Transverse colon (tissue), 4 donors: ENCODE measurements around the gene TMEM43. TPM values are rescaled to one million over a fixed set of nuclear protein-coding genes. Genes with fewer than 3 reads are reported as not detected.

Source experiments
- DNase-seq: peaks from one replicate; pipeline ENCODE4 v3.0.0-alpha.2; 2019
- H3K27ac ChIP-seq, 4 donors: fragments of 200-600 bp; sonication (generic); 2 replicates each; pipeline ENCODE4 v1.5.1; 2016 to 2018; ENCODE audit warnings: inconsistent platforms in 4 of 4
- H3K27me3 ChIP-seq: fragments of 200-600 bp; sonication (generic); 2 replicates; pipeline ENCODE4 v1.5.1; 2017; ENCODE audit warnings: inconsistent platforms
- H3K36me3 ChIP-seq, 4 donors: fragments of 200-600 bp; sonication (generic); 2 replicates each; pipeline ENCODE4 v1.5.1; 2017 to 2019; ENCODE audit warnings: inconsistent platforms in 4 of 4
- H3K4me1 ChIP-seq, 4 donors: fragments of 200-600 bp; sonication (generic); 2 replicates each; pipeline ENCODE4 v1.5.1; 2017 to 2020; ENCODE audit warnings: inconsistent platforms in 4 of 4
- H3K4me3 ChIP-seq, 4 donors: fragments of 200-600 bp; sonication (generic); 1 replicate in 1 of 4; 2 replicates in 3 of 4; pipeline versions ENCODE4 v1.5.1 to v1.6.1; 2017 to 2019; ENCODE audit warnings: inconsistent platforms in 4 of 4
- H3K9me3 ChIP-seq, 2 donors: fragments of 200-600 bp; sonication (generic); 2 replicates each; pipeline ENCODE4 v1.5.1; 2017 to 2019; ENCODE audit warnings: inconsistent platforms in 2 of 2
- CTCF ChIP-seq, 5 experiments: fragments of 200-600 bp in 3 of 5; fragments of 450-650 bp in 2 of 5; sonication (generic) in 3 of 5; IDR thresholded peaks; 1 replicate in 2 of 5; 2 replicates in 3 of 5; pipeline ENCODE4 v1.5.1; 2016 to 2017; ENCODE audit warnings: antibody characterized with exemption in 5 of 5, inconsistent platforms in 3 of 5, mild to moderate bottlenecking in 2 of 5, moderate library complexity in 1 of 5
- EP300 ChIP-seq: sonication (generic); formaldehyde crosslinking; IDR thresholded peaks from one replicate; pipeline ENCODE4 v1.6.1; 2017; ENCODE audit warnings: antibody characterized with exemption, low read depth
- POLR2A ChIP-seq: fragments of 450-650 bp; IDR thresholded peaks from one replicate; pipeline ENCODE4 v1.6.1; 2016; ENCODE audit warnings: antibody characterized with exemption, mild to moderate bottlenecking, moderate library complexity
- POLR2AphosphoS5 ChIP-seq, 3 donors: sonication (generic); formaldehyde crosslinking; IDR thresholded peaks; one replicate each; pipeline ENCODE4 v1.6.1; 2016; ENCODE audit warnings: antibody characterized with exemption in 3 of 3
- WGBS, 2 donors: methylation state at CpG; one replicate each; pipeline ENCODE4 v1.1.5; 2018; ENCODE audit warnings: low coverage in 1 of 2; 5-methylcytosine and 5-hydroxymethylcytosine counted together
- in situ Hi-C, 4 donors: fragments of 200-750 bp; cut with MboI; loops; one replicate each; pipeline versions ENCODE4 v1.15.0 to v1.15.1; 2017; ENCODE audit warnings: low sequenced_read_pairs in 3 of 4, low pct_ligation_motif_present in 1 of 4, low pct_unique_long_range_greater_than_20kb in 1 of 4
- intact Hi-C: fragments of 100-400 bp; cut with DNase I; formaldehyde crosslinking; loops from one replicate; pipeline ENCODE4 v1.15.1; 2023; ENCODE audit warnings: low total_unique reads
- total RNA-seq, 4 donors: library from RNA; depleted of rRNA; stranded (reverse); fragments of >200 nt; gene quantifications; one replicate each; pipeline ENCODE4 v1.1.0, GENCODE V29; 2016

The TMEM43 gene
- total RNA-seq, 4 donors from 2014 or later: 30.8 to 128 (median 48.5) TPM

GRCh38 chr3:14178247-14179113, 53.6 kb downstream of the TMEM43 start, which contains the start of the genes LSM3 and XPC:
Gene LSM3 (plus strand): TSS chr3:14178817. CDS start chr3:14178861, 44 bp downstream.
Gene XPC (minus strand): TSS chr3:14178601. CDS start chr3:14178568, 33 bp downstream.
- intact Hi-C loops (no loop called here), in situ Hi-C loops (loop anchor here in 1 of 4 donors (10.0 to 25.0 kb wide), 2 partner anchors 54 to 484 kb away; partner anchors contain the start of genes CCDC174, CHCHD4 and TMEM43)
- DNase-seq: peak; percentile 98
- peak within 1 kb of the TSS; percentile 96 to 99 (median 98) for H3K27ac ChIP-seq
- H3K9me3 ChIP-seq: no peaks in the 10 kb centered on the region
- no peaks in the 10 kb centered on the region for H3K27me3 ChIP-seq
- peak in 2 of 5 experiments; percentile 16 to 26 for TF ChIP-seq CTCF (IDR thresholded peaks at IDR 0.05)
- TF ChIP-seq POLR2A: peak; percentile 98
- TF ChIP-seq EP300: no peak
- peak; percentile 95 to 99 (median 99) for TF ChIP-seq POLR2AphosphoS5 (IDR thresholded peaks at IDR 0.05)
- H3K36me3 ChIP-seq: peaks cover 0 to 15% (median 0%) of the 10 kb centered on the region in 4 donors
- WGBS, 2 donors: 0 to 1% methylated on average over 23 to 57 of the region's 78 CpGs
- H3K4me3 ChIP-seq: peak within 1 kb of the TSS; percentile 80 to 97 (median 89)
- peaks cover 11 to 39% (median 24%) of the 10 kb centered on the region in 4 donors for H3K4me1 ChIP-seq

- TF ChIP-seq POLR2AphosphoS5 (IDR thresholded peaks at IDR 0.05) (no peak), EP300 (no peak), POLR2A (no peak), CTCF (IDR thresholded peaks at IDR 0.05) (no peak)
- H3K4me3 ChIP-seq: peak overlapping the region; percentile 80 to 97 (median 89)
- peaks cover 0 to 19% (median 2%) of the 10 kb centered on the region in 4 donors for H3K36me3 ChIP-seq
- in situ Hi-C loops: loop anchor here in 1 of 4 donors (10.0 to 25.0 kb wide), 2 partner anchors 54 to 483 kb away; partner anchors contain the start of genes CCDC174, CHCHD4 and TMEM43
- no peaks in the 10 kb centered on the region for H3K9me3 ChIP-seq
- H3K27me3 ChIP-seq: no peaks in the 10 kb centered on the region
- H3K27ac ChIP-seq: peak overlapping the region; percentile 96 to 99 (median 98)
- DNase-seq: no peak
- H3K4me1 ChIP-seq: peaks cover 11 to 39% (median 24%) of the 10 kb centered on the region in 4 donors
- WGBS, 2 donors: 0 to 10% methylated on average over 1 to 3 of the region's 3 CpGs
- intact Hi-C loops: no loop called here
Observed at GRCh38 chr3:14179114-14179465, 54.2 kb downstream of the TMEM43 start.

GRCh38 chr3:14179795-14180194, 54.9 kb downstream of the TMEM43 start:
- intact Hi-C loops: no loop called here
- no peak for DNase-seq
- Histone ChIP-seq H3K9me3 (no peaks in the 10 kb centered on the region), H3K4me1 (peaks cover 11 to 36% (median 24%) of the 10 kb centered on the region in 4 donors), H3K4me3 (no peak overlapping the region), H3K27me3 (no peaks in the 10 kb centered on the region), H3K27ac (no peak overlapping the region), H3K36me3 (peaks cover 0 to 21% (median 3%) of the 10 kb centered on the region in 4 donors)
- TF ChIP-seq CTCF (IDR thresholded peaks at IDR 0.05) (no peak), POLR2A (no peak), EP300 (no peak), POLR2AphosphoS5 (IDR thresholded peaks at IDR 0.05) (no peak)
- in situ Hi-C loops: loop anchor here in 1 of 4 donors (10.0 to 25.0 kb wide), 3 partner anchors 55 to 483 kb away; partner anchors contain the start of genes CCDC174, CHCHD4 and TMEM43
- 92 to 100% methylated on average over 1 of the region's 1 CpG for WGBS, 2 donors

GRCh38 chr3:14181253-14181652, 56.4 kb downstream of the TMEM43 start:
- WGBS, 2 donors: 96 to 100% methylated on average over 1 to 3 of the region's 3 CpGs
- Histone ChIP-seq H3K4me1 (peaks cover 8 to 28% (median 21%) of the 10 kb centered on the region in 4 donors), H3K27me3 (no peaks in the 10 kb centered on the region), H3K27ac (no peak overlapping the region), H3K4me3 (no peak overlapping the region), H3K9me3 (no peaks in the 10 kb centered on the region), H3K36me3 (peaks cover 0 to 27% (median 6%) of the 10 kb centered on the region in 4 donors)
- in situ Hi-C loops (loop anchor here in 1 of 4 donors (10.0 to 25.0 kb wide), 2 partner anchors 286 to 481 kb away; partner anchors contain the start of gene CCDC174), intact Hi-C loops (no loop called here)
- TF ChIP-seq CTCF (IDR thresholded peaks at IDR 0.05): no peak
- TF ChIP-seq POLR2A: no peak
- TF ChIP-seq POLR2AphosphoS5 (IDR thresholded peaks at IDR 0.05): no peak
- TF ChIP-seq EP300: no peak
- DNase-seq: no peak
